Measurements from ENCODE around the gene TTC21A.

Gene TTC21A

DNA sequence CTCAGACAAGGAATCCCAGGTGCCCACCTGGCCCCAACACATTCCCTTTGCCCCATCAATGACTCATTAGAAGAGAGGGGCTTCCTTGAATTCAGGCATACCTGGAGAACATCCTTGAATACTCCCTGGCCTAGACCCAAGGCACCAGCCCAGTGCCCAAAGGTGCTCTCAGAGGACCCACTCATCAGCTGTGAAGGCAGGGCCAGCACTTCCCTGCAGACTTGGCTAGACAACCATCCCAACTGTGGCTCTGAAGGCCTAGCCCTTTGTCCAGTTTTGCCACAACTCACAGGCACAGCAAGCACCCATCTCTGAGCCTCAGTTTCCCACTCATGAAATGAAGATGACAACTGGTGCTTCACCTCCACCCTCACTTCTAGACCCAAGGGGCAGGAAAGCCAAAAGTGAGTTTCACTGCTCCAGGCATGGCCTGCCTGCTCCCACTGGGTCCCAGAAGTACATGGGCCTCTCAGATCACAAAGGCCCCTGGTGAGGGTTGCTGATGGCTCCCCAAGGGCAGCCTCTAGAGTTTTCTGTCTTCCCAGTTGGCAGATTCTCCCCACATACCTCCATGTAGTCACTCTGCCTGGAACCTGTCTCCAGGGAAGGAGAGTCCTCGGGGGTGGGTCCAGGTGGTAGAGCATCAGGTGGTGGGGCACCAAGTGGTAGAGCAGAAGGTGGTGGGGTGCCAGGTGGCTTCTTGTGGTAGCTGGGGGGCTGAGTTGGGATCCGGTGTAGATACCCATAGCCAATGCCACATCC lies 7.6 kb upstream of the TTC21A start:
- DNase-seq (ENCODE audit: low spot score), result no peak

DNA sequence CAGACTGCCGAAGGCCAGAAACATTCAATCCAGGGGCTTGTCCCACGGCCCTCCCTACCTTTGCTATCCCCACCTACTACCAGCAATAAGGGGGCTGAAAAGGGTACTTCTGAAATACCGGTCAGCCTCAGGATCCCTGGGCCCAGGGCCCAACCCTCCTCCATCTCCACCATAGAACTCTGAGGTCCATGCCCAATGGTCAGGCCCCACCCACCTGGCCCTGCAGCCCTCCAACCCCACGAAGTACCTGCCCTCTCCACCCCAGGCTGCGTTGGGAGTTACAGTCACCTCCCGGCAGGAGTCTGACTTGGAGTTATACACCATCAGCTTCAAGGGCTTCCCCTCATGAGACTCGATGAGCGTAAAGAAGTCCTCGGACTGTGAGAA lies 7.0 kb upstream of the TTC21A start:
- DNase-seq (ENCODE audit: low spot score), result no peak

DNA sequence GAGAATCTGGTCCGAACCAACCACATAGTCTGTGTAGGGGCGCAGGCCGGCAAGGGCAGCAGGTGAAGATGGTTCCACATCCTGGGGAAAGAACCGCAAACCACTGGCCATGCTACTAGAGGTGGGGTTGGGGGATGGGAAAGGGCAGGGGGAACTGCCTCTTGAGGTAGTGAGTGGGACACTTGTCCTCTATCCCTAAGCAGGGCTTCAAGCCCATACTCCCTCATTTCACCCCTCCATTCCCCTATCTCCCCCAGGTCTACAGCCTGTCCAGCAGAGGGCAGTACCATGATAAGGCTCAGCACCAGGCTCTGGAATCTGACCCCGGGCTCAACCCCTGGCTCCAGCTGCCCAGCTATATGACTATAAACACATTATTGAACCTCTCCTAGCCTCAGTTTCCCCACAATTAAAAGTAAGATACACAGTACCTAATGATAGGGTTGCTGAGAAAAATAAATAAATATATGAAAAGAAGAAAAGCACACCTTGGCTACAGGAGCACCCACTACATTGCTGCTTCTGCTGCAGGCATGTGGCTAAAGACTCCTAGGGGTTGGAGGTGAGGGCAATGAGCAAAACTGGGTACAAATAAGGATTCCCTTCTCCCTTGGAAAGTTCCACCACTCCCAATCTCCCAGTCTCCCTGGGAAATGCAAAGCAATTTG lies 6.3 kb upstream of the TTC21A start:
- peak; percentile 56 for DNase-seq (ENCODE audit: low spot score)

DNA sequence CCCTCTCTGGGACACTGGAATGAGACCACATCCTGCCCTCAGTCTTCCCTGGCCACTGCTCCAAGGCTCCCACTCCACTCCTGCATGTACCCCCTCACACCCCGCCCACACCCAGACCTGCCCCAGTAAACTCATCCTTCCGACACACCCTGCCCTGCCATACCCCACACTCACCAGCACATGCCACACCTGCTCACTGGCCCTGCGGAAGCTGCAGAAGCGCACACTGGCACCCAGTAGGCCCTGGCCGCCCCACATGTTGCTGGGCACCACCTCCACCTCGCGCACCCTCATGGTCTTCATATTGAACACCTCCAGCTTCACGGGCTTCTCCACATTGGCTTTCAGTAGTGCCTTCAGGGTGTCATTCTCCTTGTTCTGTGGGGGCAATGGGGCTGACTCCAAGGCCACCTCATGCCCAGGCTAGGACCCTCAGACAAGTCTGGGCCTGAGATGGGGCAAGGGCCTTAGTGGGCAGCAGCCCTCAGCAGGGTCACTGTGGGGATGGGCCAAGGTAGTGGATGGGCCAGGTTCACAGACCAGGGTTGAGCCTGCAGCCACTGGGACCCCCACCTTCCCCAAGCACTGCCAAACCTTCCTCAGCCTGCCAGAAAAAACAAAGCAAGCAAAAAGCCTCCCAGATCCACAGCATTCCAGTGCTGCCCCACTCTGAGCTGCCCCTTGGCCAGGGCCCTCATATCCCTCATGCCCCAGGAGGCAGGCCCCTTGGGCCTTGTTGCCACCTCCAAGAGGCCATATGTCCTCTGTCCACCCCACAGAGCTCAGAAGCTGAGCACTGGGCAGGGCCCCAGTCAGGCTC lies 4.8 kb upstream of the TTC21A start:
- DNase-seq (ENCODE audit: low spot score), result no peak

DNA sequence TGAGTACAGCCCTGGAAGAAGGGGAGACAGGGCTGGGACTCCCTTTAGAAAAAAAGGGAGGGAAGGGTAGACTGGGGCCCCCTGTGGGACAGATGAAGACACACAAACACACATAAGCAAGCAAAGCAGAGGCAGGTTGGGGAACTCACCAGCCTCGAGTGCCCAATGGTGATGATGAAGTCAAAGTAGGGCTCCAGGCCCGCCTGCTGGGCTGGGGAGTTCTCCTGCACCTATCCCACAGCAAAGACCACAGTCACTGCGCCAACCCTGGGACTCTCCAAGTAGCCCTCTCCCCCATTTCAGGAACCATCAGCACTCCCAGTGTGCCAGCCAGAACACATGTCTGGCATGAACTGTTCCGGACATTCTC lies 4.2 kb upstream of the TTC21A start:
- DNase-seq (ENCODE audit: low spot score), result no peak

DNA sequence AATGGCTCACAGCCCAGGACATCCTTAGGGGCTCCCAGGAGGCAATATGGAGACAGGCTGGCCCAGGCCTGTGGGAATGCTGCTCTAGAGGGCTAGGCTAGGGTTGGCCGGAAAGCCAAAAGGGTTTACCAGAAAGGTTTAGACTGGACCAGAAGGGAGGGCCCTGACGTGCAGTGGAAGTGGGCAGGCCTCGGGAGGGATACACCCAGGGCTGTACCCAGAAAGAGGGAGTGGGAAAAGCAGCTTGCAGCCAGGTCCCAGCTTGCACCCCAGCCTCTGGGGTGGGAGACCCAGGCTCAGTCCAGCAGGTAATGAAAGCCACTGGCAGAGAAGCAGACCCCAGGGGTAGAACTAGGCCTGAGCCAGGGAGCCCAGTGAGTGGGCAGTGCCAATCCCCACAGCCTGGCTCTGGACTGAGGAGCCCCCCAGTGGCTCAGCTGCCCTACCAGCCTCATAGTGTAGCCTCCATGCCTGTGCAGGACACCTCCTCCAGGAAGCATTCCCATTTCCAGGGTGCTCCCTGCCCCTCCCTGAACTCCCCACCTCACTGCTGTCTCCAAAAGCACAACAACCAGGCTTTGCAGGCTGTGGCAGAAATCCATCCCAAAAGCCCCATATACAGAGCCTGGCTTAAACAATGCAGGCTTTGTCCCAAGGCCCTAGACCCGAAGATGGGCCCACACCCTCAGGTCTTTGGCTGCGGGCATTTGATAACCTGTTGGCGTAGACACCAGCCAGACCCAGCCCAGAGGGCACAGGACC lies 3.5 kb upstream of the TTC21A start:
- no peak for DNase-seq (ENCODE audit: low spot score)

DNA sequence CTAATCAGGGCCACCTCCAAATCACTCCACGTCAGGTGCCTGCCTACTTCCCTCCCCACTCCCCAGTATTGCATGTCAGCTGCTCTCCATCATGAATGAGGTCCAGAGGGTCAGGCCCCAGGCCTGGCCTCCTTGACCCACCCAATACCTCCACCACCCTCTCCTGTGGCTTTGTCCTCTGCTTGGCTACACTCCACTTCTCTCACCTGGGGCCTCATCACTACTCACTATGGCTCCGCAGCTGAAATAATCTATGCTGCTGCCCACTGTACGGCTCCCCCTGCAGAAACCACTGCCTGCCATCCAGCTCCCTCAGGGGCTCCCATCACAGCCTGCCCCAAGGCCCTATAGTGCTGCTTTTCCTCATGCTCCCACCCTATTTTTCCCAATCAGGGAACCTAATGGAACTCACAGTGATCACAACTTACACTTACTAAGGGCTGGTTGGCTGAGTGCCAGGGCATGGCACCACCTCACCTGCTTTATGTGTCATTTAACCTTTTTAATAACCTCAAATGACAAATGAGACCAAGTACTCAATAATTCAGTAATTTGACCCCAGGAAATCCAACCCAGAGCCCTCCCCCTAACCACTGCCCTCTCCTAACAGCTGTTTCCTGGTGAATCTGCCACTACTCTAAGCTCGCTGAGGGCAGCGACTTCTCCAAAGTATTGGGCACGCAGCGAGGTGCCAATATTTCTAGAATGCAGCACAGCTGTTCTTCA lies 2.4 kb upstream of the TTC21A start:
- peak; percentile 33 for DNase-seq (ENCODE audit: low spot score)

DNA sequence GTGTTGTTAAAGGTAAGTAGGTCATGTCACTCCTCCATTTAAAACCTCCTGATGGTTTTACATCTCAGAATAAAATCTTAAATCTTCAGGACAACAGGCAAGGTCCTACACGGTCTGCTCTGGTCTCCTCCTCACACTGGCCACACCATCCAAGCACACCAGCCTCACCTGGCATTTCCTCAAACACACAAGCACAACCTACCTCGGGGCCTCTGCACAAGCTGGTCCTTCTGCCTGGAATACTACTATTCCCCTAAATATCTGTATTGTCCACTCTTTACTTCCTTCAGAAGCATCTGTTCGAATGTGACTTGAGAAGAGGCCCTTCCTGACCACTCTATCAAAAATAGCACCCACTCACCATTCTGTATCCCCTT lies 1.8 kb upstream of the TTC21A start:
- no peak for DNase-seq (ENCODE audit: low spot score)

DNA sequence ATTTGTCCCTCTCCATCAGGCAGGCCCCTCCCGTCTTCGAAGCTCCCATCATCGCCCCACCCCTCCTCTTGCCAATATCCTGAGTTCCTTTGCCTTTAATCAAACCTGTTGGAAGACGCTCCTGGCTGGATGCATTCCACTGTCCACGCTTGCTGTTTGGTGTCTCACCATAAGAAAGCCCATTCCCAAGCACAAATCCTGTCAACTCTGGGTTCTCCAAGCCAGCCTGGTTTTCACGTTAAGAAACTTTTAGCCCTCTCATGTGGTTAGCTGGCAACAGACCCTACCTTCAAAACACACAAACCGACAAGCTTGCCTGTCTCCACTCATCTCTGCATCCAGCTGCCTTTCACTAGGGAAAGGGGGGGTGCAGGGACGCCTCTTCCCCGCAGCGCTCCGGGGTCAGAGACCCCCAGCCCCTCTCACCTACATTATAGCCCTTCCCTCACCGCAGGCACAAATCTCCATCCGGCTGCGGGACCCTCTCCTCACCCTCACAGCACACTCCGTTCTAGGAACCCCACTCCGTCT lies 1.1 kb upstream of the TTC21A start:
- DNase-seq (ENCODE audit: low spot score), result no peak

DNA sequence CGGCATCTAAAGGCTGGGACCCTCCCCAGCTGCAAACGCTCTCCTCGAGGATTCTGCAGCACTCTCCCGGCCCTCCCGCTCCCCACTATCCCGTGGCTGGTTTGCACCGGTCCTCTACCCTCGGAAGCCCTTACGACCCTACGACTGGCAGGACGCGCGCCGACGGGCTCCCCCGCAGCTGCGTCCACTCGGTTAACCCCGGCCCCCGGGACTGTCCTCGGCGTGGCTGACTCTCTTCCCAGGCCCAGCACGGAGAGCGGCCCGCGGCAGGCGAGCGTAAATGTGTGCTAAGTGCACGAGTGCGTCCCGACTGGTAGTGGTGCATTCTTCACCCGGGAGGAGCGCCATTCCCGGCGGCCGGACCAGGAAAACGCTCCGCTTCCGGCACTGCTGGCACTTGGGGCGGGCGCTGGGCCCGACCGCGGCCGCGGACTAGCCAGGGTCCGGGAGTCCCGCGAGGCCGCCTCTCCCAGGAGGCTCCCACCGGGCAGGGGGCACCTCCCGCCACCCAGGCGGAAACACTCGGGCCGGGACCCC lies 561 bp upstream of the TTC21A start:
- no peak for DNase-seq (ENCODE audit: low spot score)

DNA sequence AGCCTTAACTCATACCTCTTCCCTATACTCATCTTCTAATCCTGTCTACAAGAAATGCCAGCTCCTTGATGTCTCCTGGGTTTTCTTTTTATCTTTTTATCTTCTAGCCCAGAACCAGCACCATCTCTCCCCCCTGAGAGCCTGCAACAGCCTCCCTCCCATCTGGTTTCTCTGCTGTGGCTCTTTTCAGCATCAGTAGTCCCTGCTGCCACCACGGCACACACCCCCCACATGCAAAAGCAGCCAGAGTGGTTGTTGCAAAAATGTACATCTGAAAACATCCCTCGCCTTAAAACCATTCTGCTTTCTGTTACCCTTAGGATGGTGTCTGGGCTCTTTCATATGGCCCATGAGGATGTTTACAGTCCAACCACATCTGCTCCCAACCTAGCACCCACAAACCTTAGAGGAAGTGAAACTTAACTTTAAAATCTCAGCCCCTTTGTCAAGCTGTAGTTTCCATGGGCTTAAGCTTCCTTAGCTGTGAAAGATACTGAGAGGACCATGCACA lies 775 bp downstream of the TTC21A start:
- no peak for DNase-seq (ENCODE audit: low spot score)

DNA sequence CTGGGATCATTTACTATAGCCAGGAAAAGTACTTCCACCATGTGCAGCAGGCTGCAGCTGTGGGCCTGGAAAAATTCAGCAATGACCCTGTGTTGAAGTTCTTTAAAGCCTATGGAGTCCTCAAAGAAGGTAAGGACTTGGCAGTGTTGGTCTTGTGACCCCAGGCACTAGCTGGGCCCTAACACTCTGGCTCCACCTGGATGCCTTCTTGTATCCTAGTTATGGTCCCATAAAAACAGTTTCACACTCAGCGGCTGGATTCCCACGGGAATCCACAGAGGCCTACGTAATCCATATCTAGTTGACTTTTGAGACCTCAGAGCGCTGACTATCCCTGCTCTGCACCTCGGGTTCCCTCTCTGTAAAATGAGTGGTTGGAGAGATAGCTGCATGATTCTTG lies 1.6 kb downstream of the TTC21A start:
- DNase-seq (ENCODE audit: low spot score), result no peak

DNA sequence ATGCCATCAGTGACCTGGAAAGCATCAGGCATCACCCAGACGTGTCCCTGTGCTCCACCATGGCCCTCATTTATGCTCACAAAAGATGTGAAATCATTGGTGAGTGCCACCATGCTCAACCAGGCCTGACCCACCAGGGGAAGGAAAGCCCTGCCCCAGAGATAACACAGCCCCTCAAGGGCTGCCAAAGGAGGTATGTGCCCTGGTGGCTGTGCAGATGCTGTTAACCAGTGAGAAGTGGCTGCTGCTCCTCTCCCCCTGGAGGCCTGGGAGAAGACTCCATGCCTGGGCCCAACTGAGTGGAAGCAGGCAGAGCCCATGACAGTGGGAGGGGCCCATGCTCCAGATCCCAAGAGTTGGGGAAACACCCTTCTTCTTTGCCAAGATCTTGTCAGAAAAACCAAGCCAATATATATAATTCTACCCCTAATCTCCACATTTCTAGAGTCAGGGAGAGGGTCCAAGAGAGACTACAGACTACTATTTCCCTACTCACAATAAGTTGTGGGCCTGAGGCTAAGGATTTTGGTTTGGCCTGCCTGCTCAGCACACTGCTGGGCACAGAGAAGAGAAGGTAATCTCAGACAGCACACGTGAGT lies 2.7 kb downstream of the TTC21A start:
- no peak for DNase-seq (ENCODE audit: low spot score)

DNA sequence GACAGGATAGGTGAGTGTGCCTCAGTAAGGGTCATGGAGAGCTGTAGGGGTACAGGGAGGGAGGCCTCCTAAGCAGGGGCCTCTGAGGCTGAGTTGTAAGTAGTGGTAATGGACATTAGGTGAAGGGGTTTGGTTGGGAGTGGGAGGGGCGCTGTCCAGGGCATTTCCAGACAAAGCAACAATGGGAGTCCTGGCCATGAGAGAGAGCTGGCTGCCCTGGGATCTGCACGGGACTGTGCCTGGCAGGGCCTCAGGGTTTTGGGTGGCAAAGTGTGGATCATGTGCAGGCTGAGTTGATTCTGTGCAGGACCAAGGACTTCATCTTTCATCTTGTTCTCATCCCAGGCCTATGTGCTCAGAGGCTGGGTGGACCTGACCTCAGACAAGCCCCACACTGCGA lies 4.6 kb downstream of the TTC21A start:
- no peak for DNase-seq (ENCODE audit: low spot score)

DNA sequence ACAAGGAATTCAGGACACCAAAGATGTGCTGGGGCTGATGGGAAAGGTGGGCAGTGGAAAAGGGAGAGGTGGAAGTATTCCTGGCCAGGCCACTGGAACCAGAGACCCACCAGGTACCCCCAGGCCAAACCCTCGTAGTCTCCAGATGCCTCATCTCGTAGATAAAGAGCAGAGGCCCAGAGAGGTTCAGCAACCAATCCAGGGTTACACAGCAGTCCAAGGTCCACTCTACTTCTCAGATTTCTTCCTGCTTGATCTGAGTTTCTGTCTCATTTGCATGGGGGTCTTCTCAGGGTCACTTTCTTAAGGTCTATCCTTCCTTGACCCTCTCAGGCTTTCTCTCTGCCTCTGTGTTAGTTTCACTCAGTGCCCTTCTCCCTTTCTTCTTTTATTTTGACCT lies 5.1 kb downstream of the TTC21A start:
- DNase-seq (ENCODE audit: low spot score), result no peak

DNA sequence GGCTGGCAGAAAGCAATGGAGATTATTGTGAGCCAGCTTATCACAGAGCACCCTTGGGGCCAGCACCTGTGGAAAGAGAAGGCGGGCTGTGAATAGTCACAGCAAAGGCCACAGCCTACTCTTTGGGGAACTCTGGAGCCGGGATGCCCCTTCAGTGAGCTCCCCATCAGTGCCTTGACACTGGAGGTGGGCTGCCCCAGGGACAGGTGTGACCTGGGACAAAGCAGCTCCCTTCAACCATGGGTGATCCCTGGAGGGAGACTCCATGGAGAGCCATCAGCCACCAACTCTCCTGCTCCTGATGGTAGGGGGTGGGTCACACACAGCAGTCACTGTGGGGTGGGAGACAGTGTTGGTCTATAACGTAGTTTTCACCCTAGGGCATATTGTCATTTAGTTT lies 5.8 kb downstream of the TTC21A start:
- DNase-seq (ENCODE audit: low spot score), result no peak

DNA sequence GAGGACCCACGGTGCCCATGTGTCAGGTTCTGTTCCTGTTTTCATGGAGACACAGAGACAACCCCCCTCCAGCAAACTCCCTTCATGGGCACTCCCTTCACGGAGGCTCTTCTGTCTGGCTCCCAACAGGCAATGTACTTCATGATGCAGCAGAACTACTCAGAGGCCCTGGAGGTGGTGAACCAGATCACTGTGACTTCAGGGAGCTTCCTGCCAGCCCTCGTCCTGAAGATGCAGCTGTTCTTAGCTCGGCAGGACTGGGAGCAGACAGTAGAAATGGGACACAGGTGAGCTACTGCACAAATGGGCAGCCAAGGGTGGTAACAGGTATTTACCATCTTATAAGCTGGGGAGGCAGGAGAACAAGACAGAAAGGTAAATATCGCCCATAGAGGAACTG lies 7.0 kb downstream of the TTC21A start:
- no peak for DNase-seq (ENCODE audit: low spot score)

DNA sequence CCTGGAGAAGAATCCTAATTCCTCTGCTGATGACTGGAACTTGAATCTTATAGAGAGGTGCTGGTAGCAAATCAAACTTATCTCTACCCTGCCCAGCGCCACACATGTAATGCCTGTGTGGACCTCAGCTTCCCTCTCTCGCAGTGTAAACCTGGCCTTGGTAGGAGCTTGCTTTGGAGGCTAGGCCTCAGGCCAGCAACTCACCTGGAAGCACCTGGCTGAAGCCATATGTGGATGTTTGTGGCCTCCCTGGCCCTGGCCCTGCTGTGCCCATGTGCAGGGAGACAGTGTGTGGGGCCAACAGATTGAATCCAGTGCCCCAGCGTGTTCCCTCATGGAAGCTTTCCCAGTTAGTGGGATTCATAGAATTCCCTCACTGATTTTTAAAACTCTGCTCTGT lies 8.4 kb downstream of the TTC21A start:
- no peak for DNase-seq (ENCODE audit: low spot score)

DNA sequence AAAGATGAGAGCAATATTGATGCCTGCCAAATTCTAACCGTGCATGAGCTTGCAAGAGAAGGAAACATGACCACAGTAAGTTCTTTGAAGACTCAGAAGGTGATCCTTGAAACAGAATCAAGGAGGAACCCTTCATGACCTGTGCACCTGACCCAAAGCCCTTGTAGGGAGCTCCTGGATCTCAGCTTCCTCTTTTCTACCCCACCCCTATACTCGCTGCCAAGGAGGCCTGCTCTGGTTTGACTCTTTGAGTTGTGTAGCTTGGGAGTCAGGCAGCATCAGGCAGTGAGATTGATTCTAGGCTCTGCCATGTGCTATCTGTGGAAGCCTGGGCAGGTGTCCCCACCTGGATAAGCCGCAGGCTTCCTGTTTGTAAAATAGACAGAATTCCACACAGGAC lies 10.6 kb downstream of the TTC21A start:
- DNase-seq (ENCODE audit: low spot score), result no peak

DNA sequence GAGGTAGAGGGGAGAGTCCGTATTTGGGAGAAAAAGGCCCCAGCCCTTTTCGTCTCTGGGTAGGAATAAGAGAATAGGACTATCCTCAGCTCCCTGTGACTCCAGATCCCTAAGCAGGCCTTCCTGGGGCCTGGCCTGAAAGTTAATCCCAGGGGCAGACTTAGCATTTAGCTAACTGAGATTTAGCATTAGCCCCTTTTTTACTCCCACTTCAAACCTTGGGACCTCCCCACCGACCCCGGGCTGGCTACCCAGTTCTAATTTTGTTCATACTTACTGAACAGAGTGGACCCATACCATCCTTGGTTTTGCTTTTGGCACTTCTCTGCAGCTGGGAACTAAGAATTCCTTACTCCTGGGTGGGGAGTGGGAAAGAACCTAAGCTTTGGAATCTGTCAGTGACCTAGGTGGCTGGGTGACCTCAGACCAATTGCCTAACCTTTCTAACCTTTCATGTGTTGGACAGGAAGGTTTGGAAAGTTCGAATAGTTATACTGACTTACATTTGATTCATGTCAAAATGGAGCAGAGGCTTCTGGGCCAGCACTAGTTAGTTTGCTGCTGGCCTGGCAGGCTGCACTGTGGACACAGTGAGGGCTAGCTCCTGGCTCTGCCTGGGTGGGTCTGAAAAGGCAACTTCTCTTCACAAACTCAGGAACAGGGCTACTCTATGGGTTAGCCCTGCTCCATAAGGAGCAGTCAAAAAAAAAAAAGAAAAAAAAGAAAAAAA lies 11.6 kb downstream of the TTC21A start:
- DNase-seq (ENCODE audit: low spot score), result no peak
